ENCODE results near the gene AOPEP.

The AOPEP gene

DNA sequence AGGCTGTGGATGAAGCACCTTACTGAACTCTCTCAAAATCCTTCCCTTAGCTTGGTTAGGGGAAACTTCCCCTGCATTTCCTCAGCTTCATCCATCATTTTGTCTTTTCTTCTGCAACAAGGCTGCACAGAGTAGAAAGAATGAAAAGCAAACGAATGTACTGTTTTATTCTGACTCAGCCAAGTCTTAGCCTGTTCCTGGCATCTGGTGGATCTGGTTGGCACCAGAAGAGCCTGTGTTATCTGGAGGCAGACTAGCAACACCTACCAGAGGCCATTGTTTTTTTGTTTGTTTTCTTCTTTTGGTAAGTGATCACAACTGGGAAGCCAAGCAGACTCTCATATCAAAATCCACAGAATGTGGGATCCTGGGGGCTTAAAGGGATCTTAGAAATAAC lies 390.3 kb downstream of the AOPEP start:
- TF ChIP-seq, protein P1, sequence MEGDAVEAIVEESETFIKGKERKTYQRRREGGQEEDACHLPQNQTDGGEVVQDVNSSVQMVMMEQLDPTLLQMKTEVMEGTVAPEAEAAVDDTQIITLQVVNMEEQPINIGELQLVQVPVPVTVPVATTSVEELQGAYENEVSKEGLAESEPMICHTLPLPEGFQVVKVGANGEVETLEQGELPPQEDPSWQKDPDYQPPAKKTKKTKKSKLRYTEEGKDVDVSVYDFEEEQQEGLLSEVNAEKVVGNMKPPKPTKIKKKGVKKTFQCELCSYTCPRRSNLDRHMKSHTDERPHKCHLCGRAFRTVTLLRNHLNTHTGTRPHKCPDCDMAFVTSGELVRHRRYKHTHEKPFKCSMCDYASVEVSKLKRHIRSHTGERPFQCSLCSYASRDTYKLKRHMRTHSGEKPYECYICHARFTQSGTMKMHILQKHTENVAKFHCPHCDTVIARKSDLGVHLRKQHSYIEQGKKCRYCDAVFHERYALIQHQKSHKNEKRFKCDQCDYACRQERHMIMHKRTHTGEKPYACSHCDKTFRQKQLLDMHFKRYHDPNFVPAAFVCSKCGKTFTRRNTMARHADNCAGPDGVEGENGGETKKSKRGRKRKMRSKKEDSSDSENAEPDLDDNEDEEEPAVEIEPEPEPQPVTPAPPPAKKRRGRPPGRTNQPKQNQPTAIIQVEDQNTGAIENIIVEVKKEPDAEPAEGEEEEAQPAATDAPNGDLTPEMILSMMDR (IDR thresholded peaks at IDR 0.05; ENCODE audit: insufficient read depth, low read length, poor library complexity, severe bottlenecking), result no peak
- no peaks in the 10 kb centered on the region for H3K36me3 ChIP-seq (ENCODE audit: control insufficient read depth, insufficient read depth, low read length)
- no peak overlapping the region for H3K4me3 ChIP-seq (replicated peaks; ENCODE audit: low read depth, low read length)
- H3K27me3 ChIP-seq (replicated peaks; ENCODE audit: control insufficient read depth, insufficient read depth, low read length), result no peaks in the 10 kb centered on the region
- no peak for DNase-seq (ENCODE audit: extremely low read depth, insufficient read length)

DNA sequence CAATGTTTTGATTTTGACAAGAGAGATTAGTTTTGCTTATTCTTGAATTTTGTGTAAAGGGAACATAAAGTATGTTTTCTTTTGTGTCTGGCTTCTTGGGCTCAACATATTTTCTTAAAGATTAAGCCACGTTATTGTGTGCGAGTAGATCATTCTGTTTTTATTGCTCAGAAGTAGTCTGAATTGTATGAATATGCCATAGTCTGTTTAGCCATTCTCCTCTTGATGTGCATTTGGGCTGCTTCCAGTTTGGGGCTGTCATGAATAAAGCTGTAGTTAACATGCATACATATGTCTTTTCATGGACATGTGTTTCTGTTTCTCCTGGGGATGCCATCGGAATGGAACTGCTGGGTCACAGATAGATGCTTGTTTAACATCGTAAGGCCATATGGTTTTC lies 392.1 kb downstream of the AOPEP start:
- DNase-seq (ENCODE audit: extremely low read depth, insufficient read length), result no peak
- TF ChIP-seq, protein P1 (IDR thresholded peaks at IDR 0.05; ENCODE audit: insufficient read depth, low read length, poor library complexity, severe bottlenecking), result no peak
- H3K36me3 ChIP-seq (ENCODE audit: control insufficient read depth, insufficient read depth, low read length), result no peaks in the 10 kb centered on the region
- H3K27me3 ChIP-seq (replicated peaks; ENCODE audit: control insufficient read depth, insufficient read depth, low read length), result no peaks in the 10 kb centered on the region
- H3K4me3 ChIP-seq (replicated peaks; ENCODE audit: low read depth, low read length), result no peak overlapping the region

DNA sequence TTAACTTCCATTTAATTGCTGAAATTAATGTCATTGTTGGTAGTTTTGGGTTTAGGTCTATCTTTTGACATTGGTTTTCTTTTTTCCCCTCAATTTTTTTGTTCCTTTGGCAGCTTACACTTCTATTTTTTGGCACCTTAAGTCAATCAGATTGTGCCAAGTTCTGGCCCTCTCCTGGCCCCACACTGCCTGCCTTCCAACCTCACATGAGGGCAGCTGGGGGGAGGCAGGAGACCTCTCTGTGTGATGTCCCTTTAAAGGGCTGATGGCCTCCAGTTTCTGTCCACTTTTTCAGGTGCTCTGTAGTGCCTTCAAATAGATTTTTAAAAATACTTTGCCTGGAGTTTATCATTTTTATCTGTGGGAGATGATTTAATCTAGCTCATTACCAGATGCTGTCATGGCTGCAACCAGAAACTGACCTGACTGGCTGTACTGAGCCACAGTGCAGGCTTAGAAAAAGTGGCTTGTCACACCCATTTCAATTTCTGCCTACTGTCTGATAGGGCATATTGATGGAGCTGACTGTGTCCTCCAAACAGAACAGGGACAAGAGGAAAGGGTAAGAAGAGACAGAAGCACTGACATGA lies 394.4 kb downstream of the AOPEP start:
- TF ChIP-seq, protein P1 (IDR thresholded peaks at IDR 0.05; ENCODE audit: insufficient read depth, low read length, poor library complexity, severe bottlenecking), result no peak
- H3K27me3 ChIP-seq (replicated peaks; ENCODE audit: control insufficient read depth, insufficient read depth, low read length), result no peaks in the 10 kb centered on the region
- no peaks in the 10 kb centered on the region for H3K36me3 ChIP-seq (ENCODE audit: control insufficient read depth, insufficient read depth, low read length)
- DNase-seq (ENCODE audit: extremely low read depth, insufficient read length), result no peak
- H3K4me3 ChIP-seq (replicated peaks; ENCODE audit: low read depth, low read length), result no peak overlapping the region

DNA sequence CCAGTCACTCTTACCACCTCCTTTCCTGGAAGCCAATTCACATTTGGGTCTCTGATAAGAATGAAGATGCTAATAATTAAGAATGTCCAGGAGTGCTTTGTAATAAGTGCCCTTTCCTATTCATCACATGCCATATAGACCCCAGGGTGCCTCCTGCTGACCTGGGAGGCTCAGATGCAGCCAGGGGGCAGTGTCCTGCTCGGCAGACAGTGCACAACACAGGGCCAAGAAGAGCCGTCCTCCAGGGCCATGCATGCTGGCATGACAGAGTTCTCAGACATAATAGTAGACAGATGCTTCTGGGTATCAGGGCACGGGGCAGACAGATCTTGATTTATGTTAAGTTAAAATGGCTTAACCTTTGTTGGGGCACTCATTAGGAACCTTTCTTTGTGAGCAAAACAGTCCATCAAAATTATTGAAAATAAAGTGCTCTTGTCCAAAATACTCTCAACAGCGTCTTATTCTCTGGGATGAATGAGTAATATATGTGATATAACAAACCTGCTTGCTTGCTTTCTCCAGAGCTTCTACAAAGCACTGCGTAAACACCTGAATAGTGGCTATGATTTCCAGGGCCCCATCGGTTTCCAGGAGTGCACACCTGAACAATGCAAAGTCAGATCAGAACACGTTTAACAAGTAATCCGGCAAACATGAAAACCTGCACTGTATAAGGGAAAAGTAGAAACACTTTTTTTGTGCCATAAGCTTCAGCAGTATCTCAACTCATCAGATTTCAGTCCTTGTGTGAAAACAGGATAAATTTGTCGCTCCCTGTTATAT lies 398.3 kb downstream of the AOPEP start:
- H3K36me3 ChIP-seq (ENCODE audit: control insufficient read depth, insufficient read depth, low read length), result no peaks in the 10 kb centered on the region

DNA sequence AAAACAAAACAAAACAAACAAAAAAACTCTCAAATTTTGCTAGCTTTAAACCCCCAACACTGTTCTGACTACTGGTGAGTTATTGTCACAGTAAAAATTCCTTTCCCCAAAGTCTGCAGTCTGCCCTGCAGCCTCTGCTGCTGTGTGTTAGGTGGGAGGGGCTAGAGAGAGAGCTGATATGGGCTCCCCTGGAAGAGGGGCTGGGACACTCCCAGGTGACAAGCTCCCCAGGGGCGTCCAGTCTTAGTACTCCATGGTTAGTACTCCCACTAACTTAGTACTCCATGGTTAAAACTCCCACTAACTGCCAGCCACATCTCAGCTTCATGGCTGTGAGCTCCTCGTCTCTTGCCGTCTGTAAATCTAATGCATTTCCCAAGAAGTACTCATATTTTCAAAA lies 399.2 kb downstream of the AOPEP start:
- Histone ChIP-seq H3K36me3 (ENCODE audit: control insufficient read depth, insufficient read depth, low read length) (no peaks in the 10 kb centered on the region), H3K27me3 (replicated peaks; ENCODE audit: control insufficient read depth, insufficient read depth, low read length) (no peaks in the 10 kb centered on the region), H3K4me3 (replicated peaks; ENCODE audit: low read depth, low read length) (no peak overlapping the region)
- TF ChIP-seq, protein P1 (IDR thresholded peaks at IDR 0.05; ENCODE audit: insufficient read depth, low read length, poor library complexity, severe bottlenecking), result no peak
- no peak for DNase-seq (ENCODE audit: extremely low read depth, insufficient read length)

More for the DNA sequence above, 398.3 kb downstream of the AOPEP start:
- Histone ChIP-seq H3K27me3 (replicated peaks; ENCODE audit: control insufficient read depth, insufficient read depth, low read length) (no peaks in the 10 kb centered on the region), H3K4me3 (replicated peaks; ENCODE audit: low read depth, low read length) (no peak overlapping the region)
- no peak for DNase-seq (ENCODE audit: extremely low read depth, insufficient read length)
- TF ChIP-seq, protein P1 (IDR thresholded peaks at IDR 0.05; ENCODE audit: insufficient read depth, low read length, poor library complexity, severe bottlenecking), result peak; percentile 8

Data from GM06990 (cell line).